Activated CD4-positive, alpha-beta memory T cell treated with anti-CD3 and anti-CD28 coated beads for 36 hours (primary cell): ENCODE data around the gene GHR. TPM values are rescaled to one million over a fixed set of nuclear protein-coding genes. Genes with fewer than 3 reads are reported as not detected.
"Not testable (repeated sequence)": the region's sequence is repeated elsewhere in the genome, so short reads cannot be mapped to it uniquely, and the experiment has no call there.

Experiments used
- CTCF ChIA-PET: fragments of 350-600 bp; sonication (Branson Sonifier 250); formaldehyde crosslinking; loops from one replicate; lab custom pipeline; 2021; ENCODE audit warnings: antibody characterized with exemption, inconsistent platforms; lab: Charles Lee
- POLR2A ChIA-PET: fragments of 350-600 bp; sonication (Branson Sonifier 250); formaldehyde crosslinking; loops from one replicate; lab custom pipeline; 2021; ENCODE audit warnings: antibody characterized with exemption; lab: Charles Lee
- DNase-seq: peaks from one replicate; pipeline ENCODE4 v3.0.0-alpha.2; 2020
- H3K27ac Mint-ChIP-seq: one replicate; pipeline ENCODE4 v1.8.0; 2021; ENCODE audit warnings: mixed read lengths
- H3K27me3 Mint-ChIP-seq: one replicate; pipeline ENCODE4 v1.8.0; 2021; ENCODE audit warnings: mixed read lengths
- H3K36me3 Mint-ChIP-seq: one replicate; pipeline ENCODE4 v1.8.0; 2021; ENCODE audit warnings: mixed read lengths
- H3K4me1 Mint-ChIP-seq: one replicate; pipeline ENCODE4 v1.8.0; 2021; ENCODE audit warnings: low read depth, mixed read lengths
- H3K4me3 Mint-ChIP-seq: one replicate; pipeline ENCODE4 v1.8.0; 2021; ENCODE audit warnings: mild to moderate bottlenecking, mixed read lengths
- H3K9me3 Mint-ChIP-seq: one replicate; pipeline ENCODE4 v1.8.0; 2021; ENCODE audit warnings: mixed read lengths
- intact Hi-C: fragments of 100-400 bp; cut with micrococcal nuclease; formaldehyde crosslinking; loops from one replicate; pipeline ENCODE4 v1.15.1; 2023
- total RNA-seq, 2 experiments: library from RNA; stranded (reverse); gene quantifications; one replicate each; pipeline ENCODE4 v1.2.3, GENCODE V29; 2021

GHR gene
- total RNA-seq, 2 experiments from 2014 or later: not detected

GRCh38 chr5:42578901-42579300 lies 155.7 kb downstream of the GHR start:
- H3K27me3 Mint-ChIP-seq: peaks cover 14% of the 10 kb centered on the region
- H3K27ac Mint-ChIP-seq, H3K36me3 Mint-ChIP-seq, H3K9me3 Mint-ChIP-seq, POLR2A ChIA-PET, H3K4me3 Mint-ChIP-seq, H3K4me1 Mint-ChIP-seq, DNase-seq, intact Hi-C loops: not testable (repeated sequence)
- CTCF ChIA-PET: interaction anchor here (1.0 kb wide), 1 partner anchor 720 kb away, joined by 3 read pairs; no protein-coding TSS in a partner anchor

DNA sequence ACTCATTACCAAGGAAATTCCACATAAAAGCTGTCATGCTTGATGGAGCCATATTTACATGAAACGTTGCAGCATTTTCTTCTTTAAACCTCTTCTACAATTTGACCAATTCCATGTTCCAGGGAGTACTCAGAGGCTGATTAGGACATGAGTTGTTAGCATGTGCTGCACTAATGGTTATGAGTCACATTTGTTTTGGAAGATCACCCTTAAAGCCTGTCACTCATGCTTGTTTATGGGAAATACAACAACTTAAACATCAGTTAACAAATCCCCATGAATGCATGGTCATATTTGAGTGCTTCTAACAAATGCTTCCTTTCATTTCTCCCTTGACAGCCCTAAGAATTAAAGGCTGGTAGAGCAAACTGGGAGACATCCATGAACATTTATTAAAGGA lies 156.1 kb downstream of the GHR start:
- peaks cover 14% of the 10 kb centered on the region for H3K27me3 Mint-ChIP-seq
- H3K4me3 Mint-ChIP-seq: no peak overlapping the region
- intact Hi-C loops: no loop called here
- POLR2A ChIA-PET: no interaction called here
- no peak for DNase-seq
- no peak overlapping the region for H3K27ac Mint-ChIP-seq
- CTCF ChIA-PET: no interaction called here
- H3K9me3 Mint-ChIP-seq: no peaks in the 10 kb centered on the region
- H3K4me1 Mint-ChIP-seq: peaks cover 2% of the 10 kb centered on the region
- H3K36me3 Mint-ChIP-seq: no peaks in the 10 kb centered on the region

- DNase-seq: no peak
- no peaks in the 10 kb centered on the region for H3K36me3 Mint-ChIP-seq
- ChIA-PET POLR2A (no interaction called here), CTCF (interaction anchor here (1.2 to 3.3 kb wide), 4 partner anchors 8 to 728 kb away, joined by 3 to 13 read pairs (median 6); partner anchors contain the start of gene GHR)
- peaks cover 13% of the 10 kb centered on the region for H3K27me3 Mint-ChIP-seq
- peaks cover 2% of the 10 kb centered on the region for H3K4me1 Mint-ChIP-seq
- intact Hi-C loops: loop anchor here (2.0 to 5.0 kb wide), 3 partner anchors 160 to 307 kb away; partner anchors contain the start of gene GHR
- no peaks in the 10 kb centered on the region for H3K9me3 Mint-ChIP-seq
- no peak overlapping the region for H3K27ac Mint-ChIP-seq
- H3K4me3 Mint-ChIP-seq: no peak overlapping the region
These were observed 158.6 kb downstream of the GHR start for GRCh38 chr5:42581845-42582244.

DNA sequence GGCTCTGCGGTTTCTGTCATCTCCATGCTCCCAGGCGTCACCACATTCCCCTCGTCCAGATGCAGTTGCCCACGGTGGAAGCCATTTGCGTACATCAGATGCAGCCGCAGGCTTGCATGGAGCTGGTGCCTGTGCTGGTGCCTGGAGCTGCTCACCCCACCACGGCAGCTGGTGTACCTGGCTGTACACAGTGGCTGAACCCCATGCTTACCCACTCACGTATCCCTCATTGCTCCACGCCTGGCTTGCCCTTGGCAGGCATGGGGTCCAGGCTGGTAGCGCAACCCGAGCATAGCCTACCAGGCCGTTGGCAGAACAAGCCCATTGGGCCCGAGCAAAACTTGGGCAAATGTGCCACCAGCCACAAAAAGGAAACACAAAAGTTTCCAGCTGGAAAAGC lies 159.5 kb downstream of the GHR start:
- Mint-ChIP-seq H3K4me3 (no peak overlapping the region), H3K4me1 (peaks cover 2% of the 10 kb centered on the region)
- CTCF ChIA-PET: interaction anchor here (1.0 to 3.3 kb wide), 13 partner anchors 9 to 729 kb away, joined by 3 to 15 read pairs (median 5); partner anchors contain the start of gene GHR

DNA sequence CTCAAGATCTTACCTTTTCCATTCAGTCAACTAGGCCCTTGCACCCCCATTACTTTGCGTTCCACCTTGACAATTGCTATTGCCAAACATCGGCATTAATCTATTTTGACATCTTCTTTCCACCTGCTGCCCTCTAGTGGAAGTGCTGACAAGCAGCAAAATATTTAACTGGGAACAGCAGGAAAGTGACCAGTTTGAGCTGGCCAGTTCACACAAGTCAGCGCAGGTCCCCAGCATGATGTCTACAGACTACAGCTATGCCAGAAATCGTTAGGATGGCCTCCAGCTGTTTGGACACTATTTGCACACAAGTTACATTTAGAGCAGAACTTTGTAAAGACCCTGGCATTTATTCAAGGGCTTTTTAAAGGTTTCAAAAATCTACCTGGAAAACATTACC lies 160.1 kb downstream of the GHR start:
- Mint-ChIP-seq H3K27ac (no peak overlapping the region), H3K4me1 (peaks cover 2% of the 10 kb centered on the region), H3K9me3 (no peaks in the 10 kb centered on the region), H3K4me3 (no peak overlapping the region), H3K27me3 (peaks cover 13% of the 10 kb centered on the region), H3K36me3 (no peaks in the 10 kb centered on the region)
- CTCF ChIA-PET: interaction anchor here (0.6 to 3.3 kb wide), 17 partner anchors 9 to 730 kb away, joined by 3 to 15 read pairs (median 4); partner anchors contain the start of gene GHR
- DNase-seq: peak; percentile 31
- POLR2A ChIA-PET: no interaction called here
- intact Hi-C loops: loop anchor here (2.0 to 5.0 kb wide), 3 partner anchors 161 to 305 kb away; partner anchors contain the start of gene GHR

More for the DNA sequence above, 159.5 kb downstream of the GHR start:
- intact Hi-C loops: loop anchor here (2.0 to 5.0 kb wide), 3 partner anchors 160 to 306 kb away; partner anchors contain the start of gene GHR
- peaks cover 13% of the 10 kb centered on the region for H3K27me3 Mint-ChIP-seq
- H3K36me3 Mint-ChIP-seq: no peaks in the 10 kb centered on the region
- H3K27ac Mint-ChIP-seq: no peak overlapping the region
- DNase-seq: no peak
- POLR2A ChIA-PET: no interaction called here
- H3K9me3 Mint-ChIP-seq: no peaks in the 10 kb centered on the region

DNA sequence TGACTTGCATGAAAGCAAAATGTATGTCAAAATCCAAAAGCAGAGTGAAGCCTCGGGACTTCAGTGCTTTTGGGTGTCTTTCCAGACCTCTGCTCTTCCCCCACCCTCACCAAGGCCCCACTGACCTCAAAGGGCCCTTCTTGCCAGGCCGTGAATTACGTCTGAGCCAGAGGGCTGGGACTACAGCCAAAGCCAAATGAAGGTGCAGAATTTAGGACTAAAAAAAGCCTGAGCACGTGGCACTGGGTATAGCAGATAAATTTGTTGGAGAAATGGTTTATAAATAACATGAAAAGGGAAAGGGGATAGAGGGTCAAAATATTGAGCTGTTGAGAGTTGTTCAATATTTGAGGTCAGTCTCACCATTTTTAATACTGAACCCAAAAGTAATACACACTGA lies 163.4 kb downstream of the GHR start:
- ChIA-PET POLR2A (no interaction called here), CTCF (no interaction called here)
- peaks cover 2% of the 10 kb centered on the region for H3K4me1 Mint-ChIP-seq
- no peak overlapping the region for H3K4me3 Mint-ChIP-seq
- no peak overlapping the region for H3K27ac Mint-ChIP-seq
- no peaks in the 10 kb centered on the region for H3K9me3 Mint-ChIP-seq
- no peaks in the 10 kb centered on the region for H3K36me3 Mint-ChIP-seq
- intact Hi-C loops: no loop called here
- no peak for DNase-seq
- peaks cover 16% of the 10 kb centered on the region for H3K27me3 Mint-ChIP-seq

DNA sequence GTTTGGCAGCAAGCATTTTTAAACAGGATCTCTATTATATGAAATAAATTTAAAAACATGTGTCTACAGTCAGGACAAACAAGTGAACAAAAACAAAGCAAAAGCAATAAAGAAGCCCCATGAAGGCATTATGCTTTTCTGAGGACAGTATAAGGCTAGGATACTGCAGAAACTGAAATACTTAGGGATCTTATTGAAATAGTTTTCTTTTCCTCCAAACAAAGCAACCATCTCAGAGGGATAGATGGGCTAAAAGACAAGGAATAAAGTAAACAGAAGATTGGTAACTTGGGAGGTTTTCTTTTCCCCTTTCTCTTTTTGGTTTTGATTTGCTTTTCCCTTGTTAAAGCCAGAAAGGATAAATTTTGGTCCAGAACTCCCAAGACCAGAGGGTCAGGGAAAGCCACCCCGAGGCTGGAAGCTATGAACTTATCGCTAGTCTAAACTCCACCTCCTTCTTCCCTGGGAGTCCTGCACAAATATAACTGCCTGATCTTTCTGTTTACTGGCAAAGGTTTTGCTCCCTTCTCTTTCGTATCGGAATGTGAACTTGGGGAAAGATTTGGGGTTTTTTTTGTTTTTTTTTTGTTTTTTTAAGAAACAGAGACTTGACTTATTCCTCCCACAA lies 164.0 kb downstream of the GHR start:
- peaks cover 16% of the 10 kb centered on the region for H3K27me3 Mint-ChIP-seq
- CTCF ChIA-PET: interaction anchor here (0.7 kb wide), 1 partner anchor 84 kb away, joined by 3 read pairs; no protein-coding TSS in a partner anchor

GRCh38 chr5:42590566-42590965 lies 167.3 kb downstream of the GHR start:
- Mint-ChIP-seq H3K36me3 (no peaks in the 10 kb centered on the region), H3K4me3 (no peak overlapping the region), H3K9me3 (no peaks in the 10 kb centered on the region), H3K27ac (no peak overlapping the region), H3K4me1 (no peaks in the 10 kb centered on the region), H3K27me3 (peaks cover 8% of the 10 kb centered on the region)
- intact Hi-C loops: no loop called here
- POLR2A ChIA-PET: no interaction called here
- CTCF ChIA-PET: interaction anchor here (1.1 kb wide), 1 partner anchor 9 kb away, joined by 3 read pairs; no protein-coding TSS in a partner anchor
- no peak for DNase-seq

More for the DNA sequence above, 164.0 kb downstream of the GHR start:
- intact Hi-C loops: no loop called here
- peaks cover 2% of the 10 kb centered on the region for H3K4me1 Mint-ChIP-seq
- H3K9me3 Mint-ChIP-seq: no peaks in the 10 kb centered on the region
- H3K27ac Mint-ChIP-seq: no peak overlapping the region
- POLR2A ChIA-PET: no interaction called here
- DNase-seq: no peak
- no peak overlapping the region for H3K4me3 Mint-ChIP-seq
- no peaks in the 10 kb centered on the region for H3K36me3 Mint-ChIP-seq

DNA sequence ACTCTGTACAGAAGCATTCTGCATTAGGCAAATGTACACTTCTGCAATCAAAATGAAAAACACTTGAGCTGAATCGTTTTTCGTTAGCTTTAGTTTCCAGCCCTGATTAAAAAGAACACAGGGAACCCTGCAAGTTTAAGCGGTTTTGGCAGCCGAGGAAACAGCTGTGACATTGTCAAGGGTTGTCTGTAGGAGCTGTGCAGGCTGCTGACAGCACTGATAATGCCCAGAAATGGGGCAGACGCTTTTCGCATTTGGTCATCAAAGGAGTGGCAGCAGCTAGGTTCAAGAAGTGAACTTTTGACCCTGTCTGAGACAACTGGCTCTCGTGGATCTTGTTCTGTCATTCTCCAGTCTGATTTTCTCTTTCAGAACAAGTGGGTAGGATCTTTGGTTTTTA lies 167.8 kb downstream of the GHR start:
- Mint-ChIP-seq H3K9me3 (no peaks in the 10 kb centered on the region), H3K4me3 (no peak overlapping the region), H3K27ac (no peak overlapping the region), H3K4me1 (no peaks in the 10 kb centered on the region), H3K27me3 (peaks cover 8% of the 10 kb centered on the region), H3K36me3 (no peaks in the 10 kb centered on the region)
- ChIA-PET CTCF (interaction anchor here (3.5 kb wide), 1 partner anchor 8 kb away, joined by 11 read pairs; no protein-coding TSS in a partner anchor), POLR2A (no interaction called here)
- intact Hi-C loops: no loop called here
- no peak for DNase-seq

DNA sequence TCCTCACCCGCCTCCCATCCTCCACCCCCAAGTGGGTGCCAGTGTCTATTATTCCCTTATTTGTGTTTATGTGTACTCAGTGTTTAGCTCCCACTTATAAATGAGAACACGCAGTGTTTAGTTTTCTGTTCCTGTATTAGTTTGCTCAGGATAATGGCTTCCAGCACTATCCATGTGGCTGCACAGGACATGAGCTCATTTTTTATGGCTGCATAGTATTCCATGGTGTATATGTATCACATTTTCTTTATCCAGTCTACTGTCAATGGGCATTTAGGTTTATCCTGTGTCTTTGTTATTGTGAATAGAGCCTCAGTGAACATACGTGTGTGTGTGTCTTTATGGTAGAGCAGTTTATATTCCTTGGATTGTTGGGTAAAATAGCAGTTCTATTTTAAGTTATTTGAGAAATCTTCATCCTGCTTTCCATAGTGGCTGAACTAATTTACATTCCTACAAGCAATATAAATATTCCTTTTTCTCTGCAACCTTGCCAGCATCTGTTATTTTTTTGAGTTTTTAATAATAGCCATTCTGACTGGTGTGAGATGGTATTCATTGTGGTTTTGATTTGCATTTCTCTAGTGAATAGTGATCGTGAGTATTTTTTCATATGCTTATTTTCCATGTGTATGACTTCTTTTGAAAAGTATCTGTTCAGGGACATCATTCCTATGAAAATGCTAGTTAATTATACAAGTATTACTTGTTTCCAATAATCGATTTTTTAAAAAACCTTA lies 169.3 kb downstream of the GHR start:
- H3K36me3 Mint-ChIP-seq: no peaks in the 10 kb centered on the region
- no peak overlapping the region for H3K4me3 Mint-ChIP-seq
- no peak for DNase-seq
- CTCF ChIA-PET: interaction anchor here (3.5 kb wide), 1 partner anchor 10 kb away, joined by 11 read pairs; no protein-coding TSS in a partner anchor
- POLR2A ChIA-PET: no interaction called here
- no peaks in the 10 kb centered on the region for H3K4me1 Mint-ChIP-seq
- no peak overlapping the region for H3K27ac Mint-ChIP-seq
- H3K27me3 Mint-ChIP-seq: peaks cover 5% of the 10 kb centered on the region
- intact Hi-C loops: no loop called here
- no peaks in the 10 kb centered on the region for H3K9me3 Mint-ChIP-seq

DNA sequence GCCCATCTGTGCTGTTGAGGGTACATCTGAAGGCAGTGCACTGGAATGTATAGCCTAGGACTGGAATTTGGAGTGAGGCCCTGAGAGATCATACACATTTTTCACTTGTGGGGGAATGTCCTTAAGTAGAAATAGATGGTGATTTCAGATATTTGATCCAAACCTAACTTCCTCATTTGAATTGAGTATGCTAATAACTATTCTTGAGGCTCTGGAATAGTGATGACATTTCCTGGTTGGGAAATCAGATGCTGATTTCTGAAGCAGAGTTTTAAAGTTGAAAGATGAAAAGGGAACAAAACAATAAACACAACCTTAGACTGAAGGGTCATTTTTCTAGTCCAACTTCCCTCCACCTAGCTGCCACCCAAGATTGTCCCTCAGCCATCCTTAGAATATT lies 170.4 kb downstream of the GHR start:
- intact Hi-C loops: no loop called here
- no peak for DNase-seq
- H3K36me3 Mint-ChIP-seq: no peaks in the 10 kb centered on the region
- no peaks in the 10 kb centered on the region for H3K4me1 Mint-ChIP-seq
- CTCF ChIA-PET: interaction anchor here (3.5 kb wide), 1 partner anchor 11 kb away, joined by 11 read pairs; no protein-coding TSS in a partner anchor
- H3K9me3 Mint-ChIP-seq: no peaks in the 10 kb centered on the region
- H3K27ac Mint-ChIP-seq: no peak overlapping the region
- no peak overlapping the region for H3K4me3 Mint-ChIP-seq
- POLR2A ChIA-PET: no interaction called here
- H3K27me3 Mint-ChIP-seq: peaks cover 5% of the 10 kb centered on the region

- Mint-ChIP-seq H3K9me3 (no peaks in the 10 kb centered on the region), H3K36me3 (no peaks in the 10 kb centered on the region), H3K27me3 (peaks cover 3% of the 10 kb centered on the region), H3K4me3 (no peak overlapping the region), H3K27ac (no peak overlapping the region), H3K4me1 (no peaks in the 10 kb centered on the region)
- DNase-seq: no peak
- ChIA-PET POLR2A (no interaction called here), CTCF (interaction anchor here (2.1 kb wide), 1 partner anchor 11 kb away, joined by 7 read pairs; no protein-coding TSS in a partner anchor)
- intact Hi-C loops: no loop called here
These were observed 172.4 kb downstream of the GHR start for GRCh38 chr5:42595597-42595996.
